Right atrium auricular region (tissue), 2 donors: ENCODE measurements around the gene DNAH10. TPM values are rescaled to one million over a fixed set of nuclear protein-coding genes. Genes with fewer than 3 reads are reported as not detected.

Source experiments
- DNase-seq: peaks from one replicate; pipeline ENCODE4 v3.0.0-alpha.2; 2019; ENCODE audit warnings: low spot score
- H3K27ac ChIP-seq, 2 donors: fragments of 200-600 bp; sonication (generic); 1 replicate in 1 of 2; 2 replicates in 1 of 2; pipeline ENCODE4 v1.5.1; 2016 to 2019
- H3K27me3 ChIP-seq, 2 donors: fragments of 200-600 bp; sonication (generic); one replicate each; pipeline versions ENCODE4 v1.5.1 to v1.6.0; 2017 to 2019
- H3K36me3 ChIP-seq: fragments of 200-600 bp; sonication (generic); one replicate; pipeline ENCODE4 v1.5.1; 2016
- H3K4me1 ChIP-seq, 2 donors: fragments of 200-600 bp; sonication (generic); one replicate each; pipeline versions ENCODE4 v1.5.1 to v1.6.0; 2017 to 2019
- H3K4me3 ChIP-seq, 2 donors: fragments of 200-600 bp; sonication (generic); 1 replicate in 1 of 2; 2 replicates in 1 of 2; pipeline ENCODE4 v1.5.1; 2017 to 2019; ENCODE audit warnings: mild to moderate bottlenecking in 1 of 2, moderate library complexity in 1 of 2
- H3K9me3 ChIP-seq, 2 donors: fragments of 200-600 bp; sonication (generic); one replicate each; pipeline ENCODE4 v1.5.1; 2019
- total RNA-seq, 2 donors: library from RNA; depleted of rRNA; stranded (reverse); fragments of >200 nt; gene quantifications; one replicate each; pipeline ENCODE4 v1.1.0, GENCODE V29; 2016
- TF ChIP-seq, protein P1 (sequence below), 2 donors: fragments of 200-600 bp; sonication (generic); IDR thresholded peaks; one replicate each; pipeline ENCODE4 v1.5.1; 2019; ENCODE audit warnings: antibody characterized with exemption in 2 of 2

Gene DNAH10
- total RNA-seq, 2 donors from 2014 or later = 0.11 TPM; not detected in 1

DNA sequence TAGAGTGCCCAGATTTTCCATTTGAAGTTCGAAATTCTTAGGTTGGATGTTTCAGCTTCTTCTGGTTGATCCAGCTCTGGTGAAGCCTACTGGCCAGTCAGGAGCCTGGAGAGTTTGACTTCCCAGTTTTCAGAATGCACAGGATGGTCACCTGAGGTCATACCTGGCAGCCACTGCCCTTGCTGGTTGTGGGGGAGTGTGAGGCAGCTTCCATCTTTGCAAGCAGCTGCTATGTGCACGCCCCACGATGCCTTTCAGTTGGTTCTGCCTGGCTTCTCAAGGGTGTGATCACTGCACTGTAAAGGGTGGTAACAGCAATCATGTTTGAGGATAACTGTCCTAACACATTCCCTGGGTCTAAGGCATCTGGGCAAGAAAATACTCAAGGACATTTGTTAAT, 195.1 kb downstream of the DNAH10 start:
- H3K4me3 ChIP-seq = no peak overlapping the region
- TF ChIP-seq, protein P1, sequence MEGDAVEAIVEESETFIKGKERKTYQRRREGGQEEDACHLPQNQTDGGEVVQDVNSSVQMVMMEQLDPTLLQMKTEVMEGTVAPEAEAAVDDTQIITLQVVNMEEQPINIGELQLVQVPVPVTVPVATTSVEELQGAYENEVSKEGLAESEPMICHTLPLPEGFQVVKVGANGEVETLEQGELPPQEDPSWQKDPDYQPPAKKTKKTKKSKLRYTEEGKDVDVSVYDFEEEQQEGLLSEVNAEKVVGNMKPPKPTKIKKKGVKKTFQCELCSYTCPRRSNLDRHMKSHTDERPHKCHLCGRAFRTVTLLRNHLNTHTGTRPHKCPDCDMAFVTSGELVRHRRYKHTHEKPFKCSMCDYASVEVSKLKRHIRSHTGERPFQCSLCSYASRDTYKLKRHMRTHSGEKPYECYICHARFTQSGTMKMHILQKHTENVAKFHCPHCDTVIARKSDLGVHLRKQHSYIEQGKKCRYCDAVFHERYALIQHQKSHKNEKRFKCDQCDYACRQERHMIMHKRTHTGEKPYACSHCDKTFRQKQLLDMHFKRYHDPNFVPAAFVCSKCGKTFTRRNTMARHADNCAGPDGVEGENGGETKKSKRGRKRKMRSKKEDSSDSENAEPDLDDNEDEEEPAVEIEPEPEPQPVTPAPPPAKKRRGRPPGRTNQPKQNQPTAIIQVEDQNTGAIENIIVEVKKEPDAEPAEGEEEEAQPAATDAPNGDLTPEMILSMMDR (IDR thresholded peaks at IDR 0.05) = no peak
- H3K27me3 ChIP-seq = no peaks in the 10 kb centered on the region
- DNase-seq = peak; percentile 54
- no peaks in the 10 kb centered on the region for H3K36me3 ChIP-seq
- peak overlapping the region in 1 of 2 donors; percentile 63 for H3K27ac ChIP-seq
- no peaks in the 10 kb centered on the region for H3K9me3 ChIP-seq
- peaks cover 0 to 19% of the 10 kb centered on the region in 2 donors for H3K4me1 ChIP-seq

DNA sequence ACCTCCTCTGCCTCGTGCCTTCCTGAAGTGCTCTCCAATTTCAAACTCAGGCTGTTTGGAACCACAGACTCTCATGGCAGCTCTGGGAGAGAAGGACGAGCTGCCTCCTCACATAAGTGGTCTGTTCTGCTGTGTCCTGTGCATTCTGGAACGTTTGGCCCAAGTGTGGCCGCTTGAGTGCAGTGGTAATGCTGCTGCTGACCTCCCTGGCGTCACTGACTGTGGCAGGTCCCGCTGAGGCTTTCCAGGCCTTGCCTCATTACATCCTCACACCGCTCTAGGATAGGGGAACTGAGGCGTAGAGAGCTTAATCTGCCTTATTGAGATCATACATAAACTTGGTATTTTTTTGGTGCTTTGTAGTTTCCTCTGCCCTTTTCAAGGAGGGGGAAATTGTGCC, 196.4 kb downstream of the DNAH10 start:
- peak; percentile 56 for DNase-seq
- H3K36me3 ChIP-seq = no peaks in the 10 kb centered on the region
- no peak overlapping the region for H3K4me3 ChIP-seq
- TF ChIP-seq, protein P1 (IDR thresholded peaks at IDR 0.05) = no peak
- H3K4me1 ChIP-seq = peaks cover 0 to 12% of the 10 kb centered on the region in 2 donors
- H3K9me3 ChIP-seq = no peaks in the 10 kb centered on the region
- H3K27ac ChIP-seq = peak overlapping the region; percentile 61 to 63
- H3K27me3 ChIP-seq = no peaks in the 10 kb centered on the region

DNA sequence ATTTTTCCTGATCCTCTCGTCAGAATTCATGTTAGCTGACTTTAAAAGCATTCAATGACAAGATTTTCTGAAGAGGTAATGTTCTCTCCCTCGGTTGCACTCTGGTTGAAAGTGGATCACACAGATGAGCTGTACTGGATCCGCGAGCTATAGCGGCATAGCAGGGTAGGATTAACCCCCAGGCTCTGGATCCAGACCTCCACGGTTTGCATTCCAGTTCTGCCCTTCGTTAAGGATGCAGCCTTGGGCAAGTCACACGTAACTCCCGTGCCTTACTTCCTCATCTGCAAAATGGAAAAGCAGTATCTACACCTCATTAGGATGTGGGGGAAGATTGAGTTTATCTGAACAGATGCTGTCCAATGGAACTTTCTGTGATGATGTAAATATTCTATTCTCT, 196.8 kb downstream of the DNAH10 start:
- TF ChIP-seq, protein P1 (IDR thresholded peaks at IDR 0.05) = no peak
- H3K27ac ChIP-seq = peak overlapping the region; percentile 61 to 63
- DNase-seq = peak; percentile 13
- H3K4me1 ChIP-seq = peaks cover 0 to 9% of the 10 kb centered on the region in 2 donors
- H3K27me3 ChIP-seq = no peaks in the 10 kb centered on the region
- H3K4me3 ChIP-seq = no peak overlapping the region
- no peaks in the 10 kb centered on the region for H3K9me3 ChIP-seq
- H3K36me3 ChIP-seq = no peaks in the 10 kb centered on the region

DNA sequence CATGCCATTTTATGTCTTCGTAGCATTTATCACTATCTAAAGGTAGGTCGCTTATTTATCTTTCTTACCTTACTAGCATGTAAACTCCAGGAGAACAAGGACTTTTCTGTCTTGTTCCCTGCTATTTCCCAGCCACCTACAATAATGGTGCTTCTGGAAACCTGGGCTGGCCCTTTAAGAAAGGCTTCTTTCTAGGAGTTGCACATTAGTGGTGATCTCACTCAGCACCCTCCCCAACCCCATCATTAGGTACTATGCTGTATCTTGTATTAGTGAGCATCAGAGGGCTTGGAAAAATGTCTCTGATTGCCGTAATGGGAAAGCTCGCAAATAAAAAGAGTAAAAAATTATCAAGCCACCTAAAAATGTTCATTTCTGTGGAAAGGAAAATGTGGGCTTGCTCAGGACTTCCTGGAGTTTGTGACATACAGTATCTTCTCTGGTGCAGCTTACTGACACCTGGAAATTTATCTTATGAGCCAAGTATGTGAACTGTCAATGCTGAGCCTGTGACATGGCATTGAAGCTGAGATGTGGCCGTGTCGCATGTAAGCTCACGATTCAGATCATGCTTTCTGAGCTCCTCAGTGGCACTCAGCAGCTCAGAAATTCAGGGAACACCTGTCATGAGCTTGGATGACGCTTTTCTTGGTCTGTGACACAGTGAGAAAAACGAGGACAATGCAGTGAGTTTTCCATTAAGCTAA, 198.1 kb downstream of the DNAH10 start:
- TF ChIP-seq, protein P1 (IDR thresholded peaks at IDR 0.05) = no peak
- no peak overlapping the region for H3K27ac ChIP-seq
- DNase-seq = no peak
- no peak overlapping the region for H3K4me3 ChIP-seq
- H3K36me3 ChIP-seq = no peaks in the 10 kb centered on the region
- peaks cover 0 to 3% of the 10 kb centered on the region in 2 donors for H3K4me1 ChIP-seq
- no peaks in the 10 kb centered on the region for H3K27me3 ChIP-seq
- H3K9me3 ChIP-seq = no peaks in the 10 kb centered on the region

DNA sequence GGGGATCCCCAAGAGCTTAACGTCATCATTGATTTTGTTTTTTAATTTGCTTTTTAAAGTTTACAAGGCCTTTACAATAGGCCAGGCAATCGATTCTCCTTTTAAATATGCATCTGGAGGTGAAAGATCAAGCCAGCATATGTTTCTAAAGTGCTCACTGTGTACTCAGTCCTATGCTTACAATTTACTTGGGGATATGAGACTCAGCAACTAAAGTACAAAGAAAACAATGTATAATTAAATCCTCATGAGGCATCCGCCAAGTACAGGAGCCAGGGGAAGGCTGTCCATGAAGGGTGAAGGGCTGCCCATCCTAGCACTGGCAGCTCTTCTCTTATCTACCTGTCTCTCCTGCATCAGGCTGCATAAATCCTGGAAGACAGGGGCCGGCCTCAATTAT, 198.8 kb downstream of the DNAH10 start:
- peak; percentile 28 for DNase-seq
- Histone ChIP-seq H3K4me1 (peaks cover 0 to 3% of the 10 kb centered on the region in 2 donors), H3K27me3 (no peaks in the 10 kb centered on the region), H3K27ac (no peak overlapping the region), H3K4me3 (no peak overlapping the region), H3K36me3 (no peaks in the 10 kb centered on the region), H3K9me3 (no peaks in the 10 kb centered on the region)
- TF ChIP-seq, protein P1 (IDR thresholded peaks at IDR 0.05) = no peak
